NOMO-1 (cell line): ENCODE measurements around the gene UPB1.
A peak's percentile ranks its signal among the peaks of the same experiment; 100 is the strongest.

Experiments
- DNase-seq, 2 experiments: peaks; one replicate each; lab custom pipeline; 2025; ENCODE audit not compliant: unreplicated experiment in 2 of 2; lab: John Stamatoyannopoulos, UW

The UPB1 gene

GRCh38 chr22:24494528-24495364, at the start of gene UPB1:
Gene UPB1 (plus strand): TSS chr22:24495332. CDS start chr22:24495404, 72 bp downstream.
- no peak for DNase-seq

DNA sequence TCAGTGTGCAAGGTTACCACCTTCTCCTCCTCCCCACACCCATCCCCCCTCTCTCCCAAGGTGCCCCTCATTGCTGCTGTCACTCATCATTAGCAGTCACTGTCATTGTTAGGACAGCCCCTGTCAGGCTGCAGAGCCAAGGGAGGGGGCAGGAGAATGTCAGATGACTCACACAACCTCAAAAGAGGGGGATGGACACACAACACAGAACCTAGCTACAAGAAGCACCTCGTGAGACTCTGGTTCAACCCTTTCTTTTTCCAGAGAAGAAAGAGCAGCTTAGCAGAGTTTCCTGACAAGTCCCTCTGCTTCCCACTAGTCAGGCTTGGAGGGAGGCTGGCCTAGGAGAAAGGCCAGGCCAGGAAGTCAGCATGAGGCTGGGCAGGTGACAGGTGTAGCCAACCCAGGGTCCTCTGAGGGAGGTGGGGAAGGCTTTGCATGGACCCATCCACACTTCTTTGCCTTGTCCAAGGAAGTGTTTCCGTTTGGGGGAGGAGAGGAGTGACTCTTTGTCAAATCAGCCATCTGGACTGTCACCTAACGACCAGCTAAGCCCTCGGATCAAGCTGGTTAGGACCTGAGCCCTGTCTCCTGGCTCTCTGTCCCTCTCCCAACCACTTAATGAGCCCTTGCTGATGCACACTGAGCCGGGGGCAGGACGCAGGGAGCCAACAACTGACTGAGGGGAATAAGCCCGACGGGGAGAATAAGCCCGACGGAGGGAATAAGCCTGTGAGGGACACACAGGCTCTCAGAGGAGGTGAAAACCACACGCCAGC, 49.5 kb upstream of the UPB1 start:
- no peak for DNase-seq

DNA sequence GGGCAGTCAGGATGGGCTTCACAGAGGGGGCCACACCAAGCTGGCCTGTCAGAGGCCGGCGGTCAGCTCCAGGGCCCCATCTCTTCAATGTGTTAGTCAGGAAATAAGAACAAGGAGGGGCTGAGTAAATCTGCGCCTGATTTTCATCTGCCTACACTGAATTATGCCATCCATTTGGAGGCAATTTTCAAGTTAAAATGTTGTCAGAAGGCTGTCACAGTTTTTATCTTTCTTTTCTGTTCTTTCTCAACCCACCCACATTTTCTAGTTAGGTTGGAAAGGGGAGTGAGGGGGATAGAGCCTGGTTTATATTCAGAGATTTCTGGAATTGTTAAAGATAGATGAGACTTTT, 48.9 kb upstream of the UPB1 start:
- DNase-seq = no peak

GRCh38 chr22:24450610-24451009, 44.5 kb upstream of the UPB1 start:
- DNase-seq = no peak

GRCh38 chr22:24451162-24451561, 44.0 kb upstream of the UPB1 start:
- DNase-seq = no peak

- DNase-seq = no peak
Observed at GRCh38 chr22:24453853-24454252, 41.3 kb upstream of the UPB1 start.

DNA sequence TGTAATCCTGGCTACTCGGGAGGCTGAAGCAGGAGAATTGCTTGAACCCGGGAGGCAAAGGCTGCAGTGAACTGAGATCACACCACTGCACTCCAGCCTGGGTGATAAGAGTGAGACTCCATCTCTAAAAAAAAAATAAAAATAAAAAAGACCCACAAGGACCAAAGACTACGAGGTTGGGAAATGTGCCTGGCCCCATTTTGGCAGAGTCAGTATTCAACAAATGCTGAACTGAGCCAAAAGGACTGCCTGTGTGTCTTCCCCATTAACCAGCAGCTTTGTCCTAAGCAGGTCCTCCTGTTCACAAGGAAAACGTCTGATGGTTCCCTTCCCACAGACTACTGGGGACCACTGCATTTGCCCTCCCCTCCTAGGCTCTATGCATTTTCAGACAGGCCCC, 40.1 kb upstream of the UPB1 start:
- DNase-seq = no peak

DNA sequence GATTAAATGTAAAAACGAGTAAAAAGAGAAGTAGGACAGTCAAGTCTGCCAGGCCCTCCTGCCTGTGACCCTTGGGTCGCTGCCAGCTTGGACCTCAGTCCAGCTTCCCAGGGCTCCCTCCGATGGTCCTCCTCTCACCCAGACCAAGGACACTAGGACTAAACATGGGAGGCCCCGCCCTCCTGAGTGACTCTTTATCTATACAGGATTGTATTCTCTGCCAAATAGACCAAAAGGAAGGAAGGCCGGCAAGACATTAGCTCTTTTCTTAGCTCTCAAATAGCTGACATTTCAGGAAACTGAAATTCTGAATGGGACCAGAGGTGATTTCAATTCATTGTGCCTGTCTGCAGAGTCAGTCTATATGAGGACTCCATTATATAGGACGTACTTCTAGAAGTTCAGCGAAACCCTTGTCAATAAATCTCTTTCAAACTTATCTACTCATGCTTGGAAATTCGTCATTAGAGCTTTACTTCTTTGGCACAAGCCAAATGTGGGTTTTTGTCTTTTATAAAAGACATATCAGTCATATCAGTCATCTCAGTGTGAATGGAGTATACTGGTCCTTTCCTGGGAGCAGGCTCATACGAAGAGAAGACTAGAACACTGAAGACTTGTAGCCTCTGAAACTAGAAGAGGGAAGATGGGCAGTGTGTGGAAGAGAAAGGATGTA, 39.2 kb upstream of the UPB1 start:
- DNase-seq = no peak

GRCh38 chr22:24457894-24458420, 37.2 kb upstream of the UPB1 start:
- DNase-seq = no peak

GRCh38 chr22:24459911-24460310, 35.2 kb upstream of the UPB1 start:
- no peak for DNase-seq

GRCh38 chr22:24460418-24461089, 34.6 kb upstream of the UPB1 start:
- DNase-seq = peak in 1 of 2 experiments; percentile 50

DNA sequence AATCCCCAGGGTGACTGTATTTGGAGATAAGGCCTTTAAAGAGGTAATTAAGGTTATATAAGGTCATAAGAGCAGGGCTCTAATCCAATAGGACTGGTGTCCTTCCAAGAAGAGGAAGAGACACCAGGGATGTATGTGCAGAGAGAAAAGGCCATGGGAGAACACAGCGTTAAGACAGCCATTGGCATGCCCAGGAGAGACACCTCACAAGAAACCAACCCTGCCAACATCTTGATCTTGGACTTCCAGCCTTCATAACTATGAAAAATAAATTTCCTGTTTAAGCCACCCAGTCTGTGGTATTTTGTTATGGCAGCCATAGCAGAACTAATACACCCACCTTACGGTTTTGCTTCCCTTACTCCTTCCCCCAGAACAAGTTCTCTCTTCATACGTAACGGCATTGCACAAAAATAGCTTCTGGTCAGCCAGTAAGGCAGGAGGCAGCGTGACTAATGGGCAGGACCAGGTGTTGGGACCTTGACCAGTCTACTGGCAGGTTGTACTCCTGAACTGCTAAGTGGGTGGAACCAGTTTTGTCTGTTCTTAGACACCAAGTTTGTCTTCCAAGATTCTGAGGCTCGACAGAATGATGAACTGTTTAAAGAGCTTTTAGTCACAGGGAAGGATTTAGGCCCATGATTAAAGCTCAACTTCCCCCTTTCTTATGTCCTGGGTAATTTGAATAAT, 31.9 kb upstream of the UPB1 start:
- DNase-seq = peak; percentile 53 to 87

DNA sequence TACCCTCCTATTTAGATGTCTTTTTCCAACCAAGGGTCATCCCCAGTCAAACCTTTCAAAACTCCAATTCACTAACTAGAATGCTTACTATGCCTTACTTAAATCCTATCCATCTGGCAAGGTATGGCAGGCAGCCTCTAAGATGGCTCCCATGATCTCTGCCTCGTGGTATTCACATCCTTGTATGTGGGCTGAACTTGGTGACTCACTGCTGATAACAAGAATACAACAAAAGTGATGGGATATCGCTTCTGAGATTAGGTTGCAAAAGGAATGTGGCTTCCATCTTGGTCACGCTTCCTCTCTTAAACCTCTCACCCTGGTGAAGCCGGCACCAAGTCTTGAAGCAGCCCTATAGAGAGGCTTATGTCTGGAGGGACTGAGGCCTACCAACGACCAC, 29.6 kb upstream of the UPB1 start:
- DNase-seq = no peak

DNA sequence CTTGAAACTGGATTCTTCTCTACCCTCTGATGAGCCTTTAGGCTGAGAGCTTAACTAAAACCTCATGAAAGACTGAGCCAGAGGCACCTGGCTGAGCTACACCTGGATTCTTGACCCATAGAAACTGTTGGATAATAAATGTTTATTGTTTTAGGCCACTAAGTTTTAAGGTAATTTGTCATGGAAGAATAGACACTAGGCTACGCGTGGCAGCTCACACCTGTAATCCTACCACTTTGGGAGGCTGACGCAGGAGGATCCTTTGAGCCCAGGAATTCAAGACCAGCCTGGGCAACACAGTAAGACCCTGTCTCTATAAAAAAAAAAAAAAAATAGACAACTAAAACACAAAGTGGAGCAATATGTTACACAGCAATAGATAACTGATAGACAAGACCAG, 29.2 kb upstream of the UPB1 start:
- no peak for DNase-seq

GRCh38 chr22:24466716-24467328, 28.3 kb upstream of the UPB1 start:
- DNase-seq = peak; percentile 63 to 79

GRCh38 chr22:24467340-24467739, 27.8 kb upstream of the UPB1 start:
- DNase-seq = no peak

DNA sequence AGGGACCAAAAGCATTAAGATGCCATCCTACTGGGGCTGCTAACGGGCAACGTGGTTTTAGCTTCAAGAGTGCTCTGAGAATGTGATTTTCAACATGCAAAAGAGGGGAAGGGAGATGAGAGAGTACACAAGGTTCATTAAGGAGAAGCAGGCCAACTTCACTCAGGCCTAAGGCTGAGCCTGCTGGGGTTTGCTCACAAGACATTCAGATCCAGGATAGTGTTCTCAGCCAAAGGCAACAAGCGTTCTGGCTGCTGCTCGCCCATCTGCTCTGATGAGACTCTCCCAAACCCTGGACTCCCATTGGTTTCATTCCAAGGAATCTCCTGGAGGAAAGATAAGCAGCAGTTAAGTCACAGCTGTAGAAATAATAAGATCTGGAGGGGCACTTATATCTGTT, 23.6 kb upstream of the UPB1 start:
- DNase-seq = no peak

DNA sequence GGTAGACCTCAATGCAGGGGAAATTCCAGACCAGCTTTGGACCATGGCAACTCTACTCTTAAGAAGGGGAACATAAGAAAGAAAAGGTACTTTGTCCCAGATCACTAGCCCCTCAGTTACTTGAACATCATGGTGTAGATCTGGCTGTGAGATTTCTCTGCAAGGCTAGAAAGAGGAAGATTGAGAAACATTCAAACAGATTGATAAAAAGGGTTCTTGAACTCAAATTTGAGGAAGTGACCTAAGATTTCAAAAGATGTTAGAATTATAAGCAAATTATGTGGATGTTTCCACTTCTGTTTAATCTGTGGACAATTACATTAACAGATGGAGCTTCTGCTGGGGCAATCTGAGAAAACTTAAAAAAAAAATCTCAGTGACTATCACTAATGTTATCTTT, 21.8 kb upstream of the UPB1 start:
- peak; percentile 74 to 99 for DNase-seq

- DNase-seq = no peak
Observed at GRCh38 chr22:24474221-24474620, 20.9 kb upstream of the UPB1 start.
